Transverse colon (tissue), 4 donors: ENCODE measurements around the gene GLOD4. TPM values are rescaled to one million over a fixed set of nuclear protein-coding genes. Genes with fewer than 3 reads are reported as not detected.

ENCODE experiments used
- DNase-seq: peaks from one replicate; pipeline ENCODE4 v3.0.0-alpha.2; 2019
- H3K27ac ChIP-seq, 4 donors: fragments of 200-600 bp; sonication (generic); 2 replicates each; pipeline ENCODE4 v1.5.1; 2016 to 2018; ENCODE audit warnings: inconsistent platforms in 4 of 4
- H3K27me3 ChIP-seq: fragments of 200-600 bp; sonication (generic); 2 replicates; pipeline ENCODE4 v1.5.1; 2017; ENCODE audit warnings: inconsistent platforms
- H3K36me3 ChIP-seq, 4 donors: fragments of 200-600 bp; sonication (generic); 2 replicates each; pipeline ENCODE4 v1.5.1; 2017 to 2019; ENCODE audit warnings: inconsistent platforms in 4 of 4
- H3K4me1 ChIP-seq, 4 donors: fragments of 200-600 bp; sonication (generic); 2 replicates each; pipeline ENCODE4 v1.5.1; 2017 to 2020; ENCODE audit warnings: inconsistent platforms in 4 of 4
- H3K4me3 ChIP-seq, 4 donors: fragments of 200-600 bp; sonication (generic); 1 replicate in 1 of 4; 2 replicates in 3 of 4; pipeline versions ENCODE4 v1.5.1 to v1.6.1; 2017 to 2019; ENCODE audit warnings: inconsistent platforms in 4 of 4
- H3K9me3 ChIP-seq, 2 donors: fragments of 200-600 bp; sonication (generic); 2 replicates each; pipeline ENCODE4 v1.5.1; 2017 to 2019; ENCODE audit warnings: inconsistent platforms in 2 of 2
- CTCF ChIP-seq, 5 experiments: fragments of 200-600 bp in 3 of 5; fragments of 450-650 bp in 2 of 5; sonication (generic) in 3 of 5; IDR thresholded peaks; 1 replicate in 2 of 5; 2 replicates in 3 of 5; pipeline ENCODE4 v1.5.1; 2016 to 2017; ENCODE audit warnings: antibody characterized with exemption in 5 of 5, inconsistent platforms in 3 of 5, mild to moderate bottlenecking in 2 of 5, moderate library complexity in 1 of 5
- EP300 ChIP-seq: sonication (generic); formaldehyde crosslinking; IDR thresholded peaks from one replicate; pipeline ENCODE4 v1.6.1; 2017; ENCODE audit warnings: antibody characterized with exemption, low read depth
- POLR2A ChIP-seq: fragments of 450-650 bp; IDR thresholded peaks from one replicate; pipeline ENCODE4 v1.6.1; 2016; ENCODE audit warnings: antibody characterized with exemption, mild to moderate bottlenecking, moderate library complexity
- POLR2AphosphoS5 ChIP-seq, 3 donors: sonication (generic); formaldehyde crosslinking; IDR thresholded peaks; one replicate each; pipeline ENCODE4 v1.6.1; 2016; ENCODE audit warnings: antibody characterized with exemption in 3 of 3
- WGBS, 2 donors: methylation state at CpG; one replicate each; pipeline ENCODE4 v1.1.5; 2018; ENCODE audit warnings: low coverage in 1 of 2; 5-methylcytosine and 5-hydroxymethylcytosine counted together
- in situ Hi-C, 4 donors: fragments of 200-750 bp; cut with MboI; loops; one replicate each; pipeline versions ENCODE4 v1.15.0 to v1.15.1; 2017; ENCODE audit warnings: low sequenced_read_pairs in 3 of 4, low pct_ligation_motif_present in 1 of 4, low pct_unique_long_range_greater_than_20kb in 1 of 4
- intact Hi-C: fragments of 100-400 bp; cut with DNase I; formaldehyde crosslinking; loops from one replicate; pipeline ENCODE4 v1.15.1; 2023; ENCODE audit warnings: low total_unique reads
- total RNA-seq, 4 donors: library from RNA; depleted of rRNA; stranded (reverse); fragments of >200 nt; gene quantifications; one replicate each; pipeline ENCODE4 v1.1.0, GENCODE V29; 2016

The GLOD4 gene
- total RNA-seq, 4 donors from 2014 or later, result 65.5 to 124 (median 73.7) TPM

- DNase-seq, result no peak
- Histone ChIP-seq H3K9me3 (no peaks in the 10 kb centered on the region), H3K36me3 (peaks cover 0 to 9% (median 0%) of the 10 kb centered on the region in 4 donors), H3K27me3 (no peaks in the 10 kb centered on the region), H3K27ac (no peak overlapping the region), H3K4me1 (no peaks in the 10 kb centered on the region), H3K4me3 (no peak overlapping the region)
- in situ Hi-C loops, result no loop called here
- no peak for TF ChIP-seq CTCF (IDR thresholded peaks at IDR 0.05)
- intact Hi-C loops, result no loop called here
- WGBS, 2 donors, result 90 to 94% methylated on average over 4 of the region's 4 CpGs
Observed at GRCh38 chr17:743139-743538, 38.9 kb downstream of the GLOD4 start.

DNA sequence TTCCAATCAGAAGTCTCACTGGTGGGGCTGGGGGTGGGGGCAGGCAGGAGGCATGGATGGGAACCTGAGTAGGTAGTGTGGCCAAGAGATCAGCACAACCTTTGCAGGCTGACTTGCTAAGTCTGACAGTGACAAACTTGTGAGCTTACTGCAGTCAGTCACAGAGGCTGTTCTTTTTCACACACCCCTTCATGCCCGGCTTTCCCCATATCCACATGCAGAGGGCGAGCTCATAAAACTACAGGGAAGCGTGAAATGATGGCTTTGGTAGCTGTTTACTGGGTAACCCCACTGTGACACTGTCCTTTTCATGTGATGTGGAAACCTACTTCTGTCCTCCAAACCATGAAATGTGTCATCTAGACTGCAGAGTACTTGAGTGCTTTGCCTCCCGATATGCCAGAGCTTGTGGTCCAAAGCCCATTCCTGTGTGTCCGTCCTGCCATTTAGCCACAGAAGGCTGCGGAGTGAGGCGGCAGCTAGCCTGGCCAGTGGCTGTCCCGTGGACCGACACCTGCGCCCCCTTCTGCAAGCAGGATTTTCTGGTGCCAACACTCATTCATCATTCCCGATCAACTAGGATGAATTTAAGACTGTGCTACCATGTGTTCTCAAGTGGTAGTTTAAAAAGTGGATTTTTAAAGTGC is 39.8 kb downstream of the GLOD4 start:
- intact Hi-C loops, result no loop called here
- in situ Hi-C loops, result no loop called here
- no peak for DNase-seq
- Histone ChIP-seq H3K27me3 (no peaks in the 10 kb centered on the region), H3K27ac (no peak overlapping the region), H3K9me3 (no peaks in the 10 kb centered on the region), H3K4me3 (no peak overlapping the region), H3K4me1 (no peaks in the 10 kb centered on the region), H3K36me3 (peaks cover 0 to 9% (median 0%) of the 10 kb centered on the region in 4 donors)
- WGBS, 2 donors, result 82 to 87% methylated on average over 6 to 11 of the region's 11 CpGs
- TF ChIP-seq CTCF (IDR thresholded peaks at IDR 0.05), result no peak
- no peak for TF ChIP-seq POLR2AphosphoS5 (IDR thresholded peaks at IDR 0.05)
- no peak for TF ChIP-seq POLR2A

DNA sequence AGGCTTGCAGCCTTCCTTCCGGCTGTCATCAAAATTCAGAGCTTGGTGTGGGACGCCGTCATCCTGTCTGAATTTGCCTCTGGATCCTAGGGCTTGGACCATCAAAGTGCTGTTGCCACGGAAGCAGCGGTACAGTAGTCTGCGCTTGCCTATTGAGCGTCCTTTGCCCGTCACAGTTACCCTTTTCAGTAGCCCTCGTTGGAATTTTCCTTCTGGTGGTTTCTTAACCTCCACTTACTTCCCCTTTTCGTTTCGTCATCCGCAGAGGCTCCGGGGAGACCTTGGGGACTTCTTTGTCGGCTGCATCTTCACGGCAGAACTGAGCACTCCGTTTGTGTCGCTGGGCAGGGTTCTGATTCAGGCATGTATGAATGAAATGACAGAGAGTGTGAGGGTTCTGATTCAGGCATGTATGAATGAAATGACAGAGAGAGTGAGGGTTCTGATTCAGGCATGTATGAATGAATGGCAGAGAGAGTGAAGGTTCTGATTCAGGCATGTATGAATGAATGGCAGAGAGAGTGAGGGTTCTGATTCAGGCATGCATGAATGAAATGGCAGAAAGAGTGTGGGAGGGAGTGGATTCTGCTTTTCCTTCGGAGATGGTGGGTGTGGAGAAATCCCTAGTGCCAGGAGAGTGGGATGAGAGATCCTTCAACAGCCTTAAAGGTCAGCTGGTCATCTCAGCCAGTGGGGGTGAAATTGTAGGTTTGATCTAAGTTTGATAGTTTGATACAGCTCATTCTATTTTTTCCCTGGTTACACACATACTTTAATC is 41.7 kb downstream of the GLOD4 start:
- peak; percentile 28 for DNase-seq
- Histone ChIP-seq H3K27ac (no peak overlapping the region), H3K4me3 (no peak overlapping the region), H3K9me3 (no peaks in the 10 kb centered on the region), H3K27me3 (no peaks in the 10 kb centered on the region), H3K36me3 (no peaks in the 10 kb centered on the region), H3K4me1 (no peaks in the 10 kb centered on the region)
- no peak for TF ChIP-seq EP300
- WGBS, 2 donors, result 62 to 71% methylated on average over 6 to 18 of the region's 18 CpGs
- in situ Hi-C loops (no loop called here), intact Hi-C loops (no loop called here)

DNA sequence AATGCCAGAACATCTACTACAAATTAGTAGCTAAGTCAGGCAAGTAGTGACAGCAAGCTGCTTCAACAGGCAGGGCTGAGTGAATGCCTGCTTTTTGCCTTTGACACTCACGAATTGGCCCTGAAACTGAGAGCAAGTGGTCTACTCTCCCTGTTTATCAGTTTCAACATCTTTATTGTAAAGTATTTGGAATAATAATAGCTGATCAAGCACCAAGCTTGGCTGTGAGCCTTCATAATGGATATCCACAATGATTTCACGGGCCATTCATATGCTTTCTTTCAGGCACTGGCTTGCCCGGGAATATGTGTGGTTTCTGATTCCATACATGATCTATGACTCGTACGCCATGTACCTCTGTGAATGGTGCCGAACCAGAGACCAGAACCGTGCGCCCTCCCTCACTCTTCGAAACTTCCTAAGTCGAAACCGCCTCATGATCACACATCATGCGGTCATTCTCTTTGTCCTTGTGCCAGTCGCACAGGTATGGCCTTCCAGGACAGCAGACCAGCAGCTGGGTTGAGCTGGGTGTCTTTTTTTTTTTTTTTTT is 44.4 kb downstream of the GLOD4 start:
- in situ Hi-C loops, result no loop called here
- Histone ChIP-seq H3K4me3 (no peak overlapping the region), H3K9me3 (no peaks in the 10 kb centered on the region), H3K36me3 (no peaks in the 10 kb centered on the region), H3K27ac (no peak overlapping the region), H3K4me1 (peaks cover 0 to 9% (median 9%) of the 10 kb centered on the region in 4 donors), H3K27me3 (no peaks in the 10 kb centered on the region)
- DNase-seq, result no peak
- TF ChIP-seq EP300 (no peak), POLR2AphosphoS5 (IDR thresholded peaks at IDR 0.05) (no peak), CTCF (IDR thresholded peaks at IDR 0.05) (no peak), POLR2A (no peak)
- intact Hi-C loops, result no loop called here
- 91 to 96% methylated on average over 4 to 13 of the region's 13 CpGs for WGBS, 2 donors
